Measurements from ENCODE around the gene CA12.

Gene CA12

DNA sequence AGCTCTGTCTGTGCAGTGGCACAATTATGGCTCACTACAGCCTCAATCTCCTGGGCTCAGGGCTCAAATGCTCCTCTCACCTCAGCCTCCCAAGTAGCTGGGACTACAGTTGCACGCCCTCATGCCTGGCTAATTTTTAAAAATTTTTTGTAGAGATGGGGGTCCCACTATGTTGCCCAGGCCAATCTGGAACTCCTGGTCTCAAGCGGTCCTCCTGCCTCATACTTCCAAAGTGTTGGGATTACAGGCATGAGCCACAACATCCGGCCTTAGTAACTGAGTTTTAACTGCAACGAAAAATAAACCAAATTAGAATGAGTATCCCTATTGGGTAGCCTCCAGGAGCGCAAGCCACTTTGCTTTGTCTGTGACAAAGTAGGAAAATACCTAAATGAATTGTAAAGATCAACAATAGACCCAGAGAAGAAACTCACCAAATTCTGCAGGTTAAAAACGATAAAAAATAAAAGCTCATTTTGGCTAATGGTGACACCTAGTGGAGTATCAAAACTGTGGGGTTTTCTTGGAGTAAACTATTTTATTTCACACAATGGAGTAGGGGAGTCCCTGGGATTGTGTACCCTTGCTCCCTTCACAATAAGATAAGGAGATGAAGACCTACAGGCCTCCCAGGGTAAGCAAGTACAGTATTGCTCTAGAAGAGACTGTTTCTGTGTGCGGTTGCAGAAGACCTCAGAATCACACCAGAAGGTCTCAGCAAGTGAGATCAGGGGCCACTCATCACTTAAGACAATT is 21.0 kb upstream of the CA12 start:
- DNase-seq (ENCODE audit: low read depth, low spot score): no peak

GRCh38 chr15:63401714-63402497 is 20.3 kb upstream of the CA12 start:
- no peak for DNase-seq (ENCODE audit: low read depth, low spot score)

DNA sequence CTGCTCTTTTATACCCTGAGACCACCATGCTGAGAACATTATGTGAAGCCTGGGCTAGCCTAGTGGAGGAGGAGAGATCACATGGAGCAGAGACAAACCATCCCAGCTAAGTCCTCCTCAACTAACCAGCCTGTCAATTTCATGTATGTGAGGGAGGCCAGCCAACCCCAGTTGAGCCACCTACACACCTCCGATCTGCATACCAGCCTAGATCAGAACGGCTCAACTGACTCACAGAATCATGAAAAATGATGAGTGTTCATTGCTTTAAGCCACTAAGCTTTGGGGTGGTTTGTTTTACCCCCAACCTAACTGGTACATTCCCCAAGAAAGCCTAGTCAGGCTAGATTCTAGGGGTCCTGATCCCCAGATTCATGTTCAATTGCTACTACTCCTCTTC is 19.4 kb upstream of the CA12 start:
- no peak for DNase-seq (ENCODE audit: low read depth, low spot score)

DNA sequence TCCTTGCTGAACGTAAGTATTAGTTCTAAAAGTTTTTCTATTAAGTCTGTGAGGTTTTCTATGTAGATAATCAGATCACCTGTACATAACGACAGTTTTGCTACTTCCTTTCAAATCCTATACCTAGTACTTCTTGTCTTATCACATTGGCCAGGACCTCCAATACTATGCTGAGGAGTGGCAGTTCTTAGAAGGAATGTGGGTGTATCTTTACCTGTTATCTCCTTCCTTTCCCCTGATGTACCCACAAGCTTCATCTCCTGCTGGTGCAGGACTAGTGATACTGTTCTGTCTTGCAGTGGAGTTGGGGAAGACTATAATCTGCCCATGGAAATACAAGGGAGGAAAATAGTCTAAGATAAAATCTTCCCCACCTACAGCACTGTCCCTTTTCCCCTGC is 16.8 kb upstream of the CA12 start:
- DNase-seq (ENCODE audit: low read depth, low spot score): no peak

DNA sequence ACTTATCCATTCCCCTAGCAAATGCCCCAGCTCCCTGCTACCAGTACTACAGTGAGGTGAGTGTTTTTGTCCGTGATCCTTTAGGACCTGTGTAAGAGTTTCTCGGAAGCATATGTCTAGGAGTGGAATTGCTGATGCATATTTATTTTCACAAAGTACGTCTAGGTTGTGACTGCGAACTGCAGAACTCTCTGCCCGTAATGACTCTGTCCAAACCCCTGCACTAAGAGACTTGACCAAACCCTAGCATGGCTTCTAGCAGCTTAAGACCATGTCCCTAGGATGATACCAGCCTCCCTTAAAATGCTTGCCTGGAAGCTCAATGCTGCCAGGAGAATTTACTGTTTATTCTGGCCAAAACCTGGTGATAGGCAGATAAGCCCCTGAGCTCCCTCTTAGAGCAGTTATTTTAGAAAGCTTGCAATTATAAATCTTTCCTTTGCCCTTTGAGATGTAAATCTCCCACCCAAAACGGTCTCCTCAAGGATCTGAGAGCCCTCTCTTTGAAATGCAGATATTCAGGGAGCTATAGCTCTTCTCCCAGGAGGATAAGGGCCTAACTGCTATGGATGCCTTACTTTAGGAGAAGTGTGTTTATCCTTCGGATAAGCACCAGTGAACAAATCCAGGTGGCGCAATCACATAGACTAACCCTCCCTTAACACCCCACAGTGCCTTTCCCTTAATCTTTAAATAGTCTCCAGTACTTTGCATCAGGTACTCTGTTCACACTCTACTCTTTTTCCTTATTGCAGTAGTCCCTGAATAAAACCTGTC is 14.7 kb upstream of the CA12 start:
- DNase-seq (ENCODE audit: low read depth, low spot score): no peak

GRCh38 chr15:63395730-63396151 is 14.1 kb upstream of the CA12 start:
- no peak for DNase-seq (ENCODE audit: low read depth, low spot score)

GRCh38 chr15:63392361-63393009 is 10.8 kb upstream of the CA12 start:
- no peak for DNase-seq (ENCODE audit: low read depth, low spot score)

DNA sequence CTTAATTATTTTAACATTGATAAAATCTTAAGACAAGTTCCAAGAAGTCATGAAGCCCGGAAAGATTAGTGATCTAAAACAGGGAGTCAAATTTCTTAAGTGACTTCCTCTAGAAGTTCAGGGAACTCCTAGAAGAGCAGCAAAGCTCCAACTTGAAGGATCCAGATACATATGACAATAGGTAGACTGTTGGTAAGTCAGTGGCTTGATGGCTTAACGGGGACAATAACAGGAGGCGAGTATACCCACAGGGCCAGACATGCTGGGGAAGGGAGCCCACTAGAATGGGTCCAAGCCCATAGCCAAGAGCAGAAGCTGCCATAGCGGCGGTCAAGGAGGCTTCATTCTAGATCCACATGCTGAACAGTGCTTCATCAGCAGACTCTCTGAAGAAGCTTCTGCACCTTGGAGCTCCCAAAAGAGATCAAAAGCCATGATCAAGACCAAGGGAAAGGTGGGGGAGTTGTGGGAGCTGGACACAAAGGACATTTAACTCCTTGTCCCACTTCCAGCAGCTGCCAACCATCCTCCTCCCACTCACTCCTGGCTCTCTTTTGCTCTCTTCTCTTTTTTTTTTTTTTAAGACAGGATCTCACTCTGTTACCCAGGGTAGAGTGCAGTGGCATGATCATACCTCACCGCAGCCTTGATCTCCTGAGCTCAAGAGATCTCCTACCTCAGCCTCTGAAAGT is 10.2 kb upstream of the CA12 start:
- DNase-seq (ENCODE audit: low read depth, low spot score): no peak

DNA sequence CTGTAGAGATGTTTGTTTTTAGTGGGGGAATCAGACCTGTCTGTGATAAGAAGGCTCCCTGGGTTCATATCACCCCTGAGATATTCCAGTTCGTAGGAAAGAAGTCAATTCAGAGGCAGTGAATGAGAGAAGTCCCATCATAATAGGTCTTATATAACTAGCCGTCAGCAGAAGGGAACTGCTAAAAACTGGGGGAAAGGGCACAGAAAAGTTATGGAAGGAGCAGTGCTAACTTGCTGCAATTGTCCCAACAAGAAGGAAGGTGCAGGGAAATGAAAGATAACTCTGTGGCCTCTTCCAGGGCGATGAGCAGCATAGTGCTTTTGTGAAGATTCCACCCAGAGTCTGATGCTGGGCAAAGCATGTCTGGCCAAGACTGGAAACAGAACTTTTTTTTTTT is 9.0 kb upstream of the CA12 start:
- no peak for DNase-seq (ENCODE audit: low read depth, low spot score)

DNA sequence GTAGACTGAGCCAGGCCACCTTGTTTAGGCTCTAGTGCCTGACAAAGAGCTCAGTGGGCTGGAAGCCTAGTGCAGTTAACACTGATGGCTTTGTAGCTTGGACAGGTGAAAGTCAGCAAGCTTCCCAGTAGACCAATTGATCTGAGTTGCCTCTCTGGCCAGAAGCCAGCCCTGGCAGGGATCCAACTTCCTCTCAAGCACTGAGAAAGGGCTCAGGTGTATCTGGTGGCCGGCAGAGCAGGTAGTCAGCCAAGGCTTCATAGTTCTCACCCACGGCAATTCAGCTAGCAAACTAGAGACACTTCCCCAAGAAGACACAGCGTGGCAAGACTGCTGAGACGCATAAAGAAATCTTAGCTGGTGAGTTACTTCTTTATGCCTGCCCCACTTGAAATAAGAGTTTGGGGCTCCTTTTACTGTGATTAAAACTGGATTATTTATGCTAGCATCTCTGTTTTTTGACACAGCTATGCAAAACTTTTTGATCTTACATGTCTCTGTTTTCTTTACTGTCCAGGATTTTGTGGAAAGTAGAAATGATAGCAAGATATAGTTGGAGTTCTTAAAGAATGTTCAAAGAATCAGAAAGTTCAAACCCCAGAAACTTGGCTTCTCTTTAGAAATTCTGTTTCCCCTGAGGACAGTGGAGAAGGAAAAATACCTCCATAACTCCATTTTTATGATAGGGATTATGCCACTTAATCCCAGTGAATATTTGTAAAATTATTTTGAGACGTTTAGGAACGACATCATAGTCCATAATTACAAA is 8.4 kb upstream of the CA12 start:
- DNase-seq (ENCODE audit: low read depth, low spot score): no peak

DNA sequence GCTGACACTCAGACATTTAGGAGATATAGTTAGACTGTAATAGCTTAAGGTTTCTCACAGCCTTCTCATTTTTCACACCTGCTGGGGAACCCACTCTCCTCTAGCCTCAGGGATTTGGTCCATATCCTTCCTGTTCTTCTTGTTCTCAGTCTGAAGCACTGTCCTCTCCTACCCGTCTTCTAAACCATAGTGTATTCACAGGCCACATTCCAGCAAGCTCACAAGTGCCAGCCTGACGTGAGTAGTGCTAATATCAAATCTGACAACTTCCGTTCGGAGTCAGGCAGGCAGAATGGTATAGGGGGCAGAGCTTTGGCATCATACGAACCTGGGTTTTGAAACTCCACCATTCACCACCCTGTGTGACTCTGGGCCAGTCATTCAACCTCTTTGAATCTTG is 6.9 kb upstream of the CA12 start:
- no peak for DNase-seq (ENCODE audit: low read depth, low spot score)

DNA sequence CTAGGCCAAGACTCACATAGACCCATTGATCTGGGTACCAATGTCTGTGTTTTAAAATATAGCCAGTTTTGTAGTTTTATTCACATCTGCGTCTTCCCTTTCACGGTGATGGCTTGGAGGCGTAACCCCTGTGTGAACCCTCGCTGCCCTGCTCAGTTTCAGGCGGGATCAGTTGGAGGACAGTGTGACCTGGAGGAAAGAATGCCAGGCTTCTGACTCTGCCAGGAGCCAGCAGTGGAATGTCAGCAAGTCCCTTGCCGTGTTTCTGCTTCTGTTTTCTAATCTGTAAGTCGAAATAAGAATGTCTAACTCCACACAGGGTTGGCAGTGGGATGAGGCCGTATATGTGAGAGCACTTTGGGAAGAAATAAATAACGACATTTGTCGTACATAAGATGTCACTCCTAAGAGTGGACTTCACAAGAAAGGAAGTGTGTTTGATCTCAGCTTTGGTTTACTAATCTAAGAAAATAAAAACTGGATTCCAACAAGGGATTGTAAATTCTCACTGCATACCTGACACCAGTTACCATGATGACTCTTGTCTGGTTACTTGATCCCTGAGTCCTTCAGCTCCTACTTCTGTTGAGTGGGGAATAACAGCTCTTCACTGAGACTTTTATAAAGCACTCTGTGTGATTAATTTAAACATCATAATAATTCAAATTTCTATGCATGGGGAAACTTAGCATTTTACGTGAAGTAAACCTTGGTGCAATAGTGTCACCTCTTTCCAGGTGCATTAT is 6.3 kb upstream of the CA12 start:
- DNase-seq (ENCODE audit: low read depth, low spot score): no peak

DNA sequence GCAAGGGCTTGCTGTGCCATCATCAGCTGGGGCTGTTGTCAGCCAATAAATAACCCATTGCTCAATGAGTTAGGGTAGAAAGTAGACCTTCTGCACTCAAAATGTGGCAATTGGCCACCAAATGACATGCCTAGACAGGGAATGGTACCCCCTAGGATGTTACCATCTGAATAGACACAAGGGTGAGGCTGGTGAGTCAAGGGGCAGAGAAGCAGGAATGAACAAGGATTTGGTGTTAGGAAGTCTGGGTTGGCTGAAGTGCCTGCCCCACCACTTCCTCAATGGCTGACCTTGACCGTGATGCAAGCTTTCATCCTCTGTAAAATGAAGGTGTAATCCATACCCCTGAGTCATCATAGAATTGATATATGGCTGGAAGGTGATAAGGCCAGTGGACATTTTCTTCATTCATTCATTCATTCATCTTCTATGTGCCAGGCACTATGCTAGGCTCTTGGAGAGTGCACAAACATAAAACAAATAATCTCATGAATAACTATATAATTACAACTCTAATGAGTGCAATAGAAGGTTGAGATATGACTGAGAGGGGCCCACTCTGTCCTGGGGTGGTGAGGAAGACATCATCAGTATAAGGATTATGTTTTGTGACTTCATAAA is 4.4 kb upstream of the CA12 start:
- DNase-seq (ENCODE audit: low read depth, low spot score): no peak

GRCh38 chr15:63384906-63385305 is 3.3 kb upstream of the CA12 start:
- DNase-seq (ENCODE audit: low read depth, low spot score): no peak

DNA sequence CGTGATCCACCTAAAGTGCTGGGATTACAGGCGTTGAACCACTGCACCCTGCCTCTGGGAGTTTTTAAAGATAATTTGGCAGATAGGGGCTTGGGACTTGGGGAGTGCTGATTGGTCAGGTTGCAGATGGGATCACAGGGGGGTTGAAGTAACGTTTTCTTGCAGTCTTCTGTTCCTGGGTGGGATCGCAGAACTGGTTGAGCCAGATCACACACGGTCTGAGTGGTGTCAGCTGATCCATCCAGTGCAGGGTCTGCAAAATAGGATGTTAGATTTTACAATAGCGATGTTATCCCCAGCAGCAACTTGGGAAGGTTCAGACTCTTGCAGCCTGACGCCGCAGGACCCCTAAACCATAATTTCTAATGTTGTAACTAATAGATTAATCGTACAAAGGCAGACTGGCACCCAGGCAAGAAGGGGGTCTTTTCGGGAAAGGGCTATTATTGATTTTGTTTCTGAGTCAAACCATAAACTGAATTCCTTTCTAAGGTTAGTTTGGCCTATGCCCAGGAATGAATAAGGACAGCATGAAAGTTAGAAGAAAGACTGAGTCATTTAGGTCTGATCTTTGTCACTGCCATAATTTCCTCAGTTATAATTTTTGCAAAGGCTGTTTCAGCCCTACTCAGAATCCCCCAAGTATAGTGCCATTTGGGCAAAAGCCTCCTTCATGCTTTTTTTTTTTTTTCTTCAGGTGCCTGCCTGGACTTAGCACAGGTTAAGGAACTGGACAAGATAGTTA is 1.5 kb upstream of the CA12 start:
- no peak for DNase-seq (ENCODE audit: low read depth, low spot score)

GRCh38 chr15:63380808-63381282 is 801 bp downstream of the CA12 start:
- no peak for DNase-seq (ENCODE audit: low read depth, low spot score)

DNA sequence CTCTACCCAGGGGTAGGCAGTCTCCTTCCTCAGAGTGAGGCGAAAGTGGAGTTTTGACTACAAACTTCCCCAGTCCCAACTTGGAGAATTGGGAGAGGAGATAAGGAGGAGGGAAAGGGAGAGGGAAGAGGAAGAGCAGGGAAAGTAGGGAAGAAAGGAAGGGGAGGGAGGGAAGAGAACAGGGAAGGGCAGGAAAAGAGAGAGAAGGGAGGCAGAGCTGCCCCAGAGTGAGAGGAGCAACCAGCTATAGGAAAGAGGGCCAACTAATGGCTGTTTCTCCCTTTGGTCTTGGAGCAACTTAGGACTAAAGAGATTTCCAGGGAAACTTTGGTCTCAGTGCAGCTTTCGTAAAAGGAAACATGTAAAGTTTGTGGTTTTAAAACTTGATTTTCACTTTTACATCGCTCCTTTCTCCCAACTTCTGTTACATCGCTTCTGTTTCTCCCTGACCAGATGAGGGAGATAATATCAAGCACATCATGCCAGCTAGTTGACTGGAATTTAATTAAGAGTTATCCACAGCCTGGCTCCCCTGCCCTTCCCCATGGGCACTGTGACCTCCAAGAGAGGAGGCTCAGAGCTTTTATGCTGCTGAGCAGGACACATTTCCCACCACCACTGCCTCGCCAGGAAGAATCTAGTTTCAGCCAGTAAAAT is 1.4 kb downstream of the CA12 start:
- DNase-seq (ENCODE audit: low read depth, low spot score): no peak

Measured in brain pericyte (primary cell).